SK-N-DZ (cell line): ENCODE results near the gene FGF19.
"Not testable (repeated sequence)": the region's sequence is repeated elsewhere in the genome, so short reads cannot be mapped to it uniquely, and the experiment has no call there.

Experiments
- DNase-seq: peaks from one replicate; pipeline ENCODE4 v3.0.0-alpha.2; 2015; ENCODE audit warnings: low spot score

FGF19 gene

GRCh38 chr11:69696749-69697468 lies 6.9 kb downstream of the FGF19 start:
- peak; percentile 59 for DNase-seq

- DNase-seq, result not testable (repeated sequence)
Measured at GRCh38 chr11:69695995-69696394, 7.8 kb downstream of the FGF19 start.

GRCh38 chr11:69695581-69695980 lies 8.2 kb downstream of the FGF19 start:
- DNase-seq, result no peak

- no peak for DNase-seq
Measured at GRCh38 chr11:69694781-69695180, 9.0 kb downstream of the FGF19 start.

GRCh38 chr11:69692422-69692821 lies 11.4 kb downstream of the FGF19 start:
- DNase-seq, result no peak

- DNase-seq, result peak; percentile 38
Measured at GRCh38 chr11:69691463-69691862, 12.4 kb downstream of the FGF19 start.

- no peak for DNase-seq
Measured at GRCh38 chr11:69689484-69690319, 14.1 kb downstream of the FGF19 start.

- DNase-seq, result not testable (repeated sequence)
Measured at GRCh38 chr11:69687969-69688771, 15.7 kb downstream of the FGF19 start.

GRCh38 chr11:69686856-69687255 lies 17.0 kb downstream of the FGF19 start:
- no peak for DNase-seq

- no peak for DNase-seq
Measured at GRCh38 chr11:69686452-69686851, 17.4 kb downstream of the FGF19 start.

- DNase-seq, result no peak
Measured at GRCh38 chr11:69685348-69685747, 18.5 kb downstream of the FGF19 start.

GRCh38 chr11:69684651-69685050 lies 19.2 kb downstream of the FGF19 start:
- no peak for DNase-seq

GRCh38 chr11:69683764-69684333 lies 20.0 kb downstream of the FGF19 start:
- peak; percentile 56 for DNase-seq

GRCh38 chr11:69682681-69683326 lies 21.0 kb downstream of the FGF19 start:
- no peak for DNase-seq

GRCh38 chr11:69682221-69682620 lies 21.6 kb downstream of the FGF19 start:
- DNase-seq, result no peak

GRCh38 chr11:69680688-69681087 lies 23.1 kb downstream of the FGF19 start:
- no peak for DNase-seq

GRCh38 chr11:69677749-69678148 lies 26.1 kb downstream of the FGF19 start:
- no peak for DNase-seq

- DNase-seq, result peak; percentile 94
Measured at GRCh38 chr11:69674886-69675714, 28.7 kb downstream of the FGF19 start, which contains the start of gene LTO1. LTO1 (minus strand) TSS chr11:69675353; CDS start chr11:69675239, 114 bp downstream.

GRCh38 chr11:69674267-69674885 lies 29.4 kb downstream of the FGF19 start:
- DNase-seq, result no peak
